Gastroesophageal sphincter (tissue), 4 donors: Measurements from ENCODE around the gene MEIS3. TPM values are rescaled to one million over a fixed set of nuclear protein-coding genes. Genes with fewer than 3 reads are reported as not detected.
"Not testable (repeated sequence)": the region's sequence is repeated elsewhere in the genome, so short reads cannot be mapped to it uniquely, and the experiment has no call there.

Experiments
- ATAC-seq: fragments of 150-250 bp; one replicate; pipeline ENCODE4 v1.9.1; 2016; ENCODE audit warnings: mild to moderate bottlenecking, moderate library complexity
- H3K27ac ChIP-seq, 4 donors: fragments of 200-600 bp; sonication (generic) in 3 of 4; 1 replicate in 3 of 4; 2 replicates in 1 of 4; pipeline ENCODE4 v1.5.1; 2016 to 2019
- H3K27me3 ChIP-seq: fragments of 200-600 bp; sonication (generic); one replicate; pipeline ENCODE4 v1.5.1; 2019
- H3K36me3 ChIP-seq, 2 donors: fragments of 200-600 bp; sonication (generic); one replicate each; pipeline ENCODE4 v1.5.1; 2019; ENCODE audit warnings: control low read depth in 1 of 2
- H3K4me1 ChIP-seq, 3 donors: fragments of 200-600 bp; sonication (generic); 1 replicate in 2 of 3; 2 replicates in 1 of 3; pipeline ENCODE4 v1.5.1; 2016 to 2019; ENCODE audit warnings: control low read depth in 2 of 3
- H3K4me3 ChIP-seq, 2 donors: fragments of 200-600 bp; sonication (generic); one replicate each; pipeline ENCODE4 v1.5.1; 2019; ENCODE audit warnings: mild to moderate bottlenecking in 1 of 2, moderate library complexity in 1 of 2
- H3K9me3 ChIP-seq, 3 donors: fragments of 200-600 bp; sonication (generic); one replicate each; pipeline ENCODE4 v1.5.1; 2017 to 2019; ENCODE audit warnings: control low read depth in 2 of 3
- CTCF ChIP-seq, 4 experiments: fragments of 200-600 bp in 2 of 4; fragments of 450-650 bp in 2 of 4; sonication (generic) in 1 of 4; IDR thresholded peaks; one replicate each; pipeline ENCODE4 v1.5.1; 2017 to 2019; ENCODE audit warnings: antibody characterized with exemption in 4 of 4, mild to moderate bottlenecking in 2 of 4, moderate library complexity in 2 of 4
- EP300 ChIP-seq: sonication (generic); formaldehyde crosslinking; IDR thresholded peaks from one replicate; pipeline ENCODE4 v1.6.1; 2017; ENCODE audit warnings: antibody characterized with exemption, mild to moderate bottlenecking
- POLR2A ChIP-seq, 2 donors: fragments of 450-650 bp; IDR thresholded peaks; one replicate each; pipeline ENCODE4 v1.6.1; 2017; ENCODE audit warnings: antibody characterized with exemption in 2 of 2, mild to moderate bottlenecking in 2 of 2, moderate library complexity in 1 of 2
- POLR2AphosphoS5 ChIP-seq: sonication (generic); formaldehyde crosslinking; IDR thresholded peaks from one replicate; pipeline ENCODE4 v1.6.1; 2017; ENCODE audit warnings: antibody characterized with exemption
- WGBS, 2 donors: methylation state at CpG; one replicate each; pipeline ENCODE4 v1.1.5; 2018; ENCODE audit warnings: low coverage in 1 of 2; 5-methylcytosine and 5-hydroxymethylcytosine counted together
- total RNA-seq, 4 donors: library from RNA; depleted of rRNA; stranded (reverse); fragments of >200 nt; gene quantifications; one replicate each; pipeline ENCODE4 v1.1.0, GENCODE V29; 2016

Gene MEIS3
- total RNA-seq, 4 donors from 2014 or later = 23.5 to 37.2 (median 30.3) TPM

DNA sequence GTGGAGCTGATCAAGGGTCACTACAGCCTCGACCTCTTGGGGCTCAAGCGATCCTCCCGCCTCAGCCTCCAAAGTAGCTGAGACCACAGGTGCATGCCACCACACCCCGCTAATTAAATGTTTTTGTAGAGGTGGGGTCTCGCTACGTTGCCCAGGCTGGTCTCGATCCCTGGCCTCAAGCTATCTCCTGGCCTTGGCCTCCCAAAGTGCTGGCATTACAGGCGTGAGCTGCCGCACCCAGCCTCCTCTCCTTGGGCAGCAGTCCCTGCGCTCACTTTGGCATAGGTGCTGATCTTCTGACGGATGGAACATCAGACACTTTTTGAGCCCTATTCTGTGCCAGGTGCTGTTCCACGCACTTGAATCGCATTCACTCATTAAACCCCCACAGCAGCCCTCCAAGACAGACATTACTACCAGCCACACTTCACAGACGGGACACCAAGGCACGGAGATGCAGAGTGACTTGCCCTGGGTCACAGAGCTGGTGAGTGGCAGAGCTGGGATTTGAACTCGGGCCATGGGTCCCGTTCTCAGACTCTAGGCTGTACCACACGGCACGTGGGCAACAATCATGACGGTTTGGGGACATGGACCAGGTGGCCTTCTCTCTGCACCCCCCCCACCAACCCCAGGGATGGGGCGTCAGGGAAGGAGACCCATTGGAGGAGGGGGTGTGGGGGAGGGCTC, 3.2 kb downstream of the MEIS3 start:
- H3K27ac ChIP-seq = no peak overlapping the region
- peaks cover 0 to 18% of the 10 kb centered on the region in 2 donors for H3K36me3 ChIP-seq
- H3K4me3 ChIP-seq = no peak overlapping the region
- peaks cover 51% of the 10 kb centered on the region for H3K27me3 ChIP-seq
- TF ChIP-seq POLR2A (IDR thresholded peaks at IDR 0.05) (no peak), CTCF (IDR thresholded peaks at IDR 0.05) (no peak), POLR2AphosphoS5 (no peak), EP300 (no peak)
- no peak for ATAC-seq
- WGBS, 2 donors = 90% methylated on average over 16 of the region's 21 CpGs; no CpG with 5 or more reads in 1 of the 2 donors
- H3K4me1 ChIP-seq = peaks cover 0 to 37% (median 4%) of the 10 kb centered on the region in 3 donors
- no peaks in the 10 kb centered on the region for H3K9me3 ChIP-seq

GRCh38 chr19:47414469-47414868, 4.9 kb downstream of the MEIS3 start:
- 48% methylated on average over 4 of the region's 21 CpGs; no CpG with 5 or more reads in 1 of the 2 donors for WGBS, 2 donors
- no peak overlapping the region for H3K4me3 ChIP-seq
- H3K4me1 ChIP-seq = peaks cover 0 to 40% (median 4%) of the 10 kb centered on the region in 3 donors
- peaks cover 36% of the 10 kb centered on the region for H3K27me3 ChIP-seq
- peaks cover 0 to 18% of the 10 kb centered on the region in 2 donors for H3K36me3 ChIP-seq
- no peak overlapping the region for H3K27ac ChIP-seq
- no peak for TF ChIP-seq POLR2A (IDR thresholded peaks at IDR 0.05)
- no peak for TF ChIP-seq CTCF (IDR thresholded peaks at IDR 0.05)
- TF ChIP-seq EP300 = no peak
- TF ChIP-seq POLR2AphosphoS5 = no peak
- H3K9me3 ChIP-seq = no peaks in the 10 kb centered on the region
- ATAC-seq = no peak

GRCh38 chr19:47413941-47414340, 5.4 kb downstream of the MEIS3 start:
- ATAC-seq = no peak
- Histone ChIP-seq H3K4me3 (no peak overlapping the region), H3K9me3 (no peaks in the 10 kb centered on the region), H3K36me3 (peaks cover 0 to 18% of the 10 kb centered on the region in 2 donors), H3K27me3 (peaks cover 31% of the 10 kb centered on the region), H3K27ac (no peak overlapping the region), H3K4me1 (peaks cover 0 to 36% (median 4%) of the 10 kb centered on the region in 3 donors)
- no peak for TF ChIP-seq POLR2A (IDR thresholded peaks at IDR 0.05)
- no peak for TF ChIP-seq CTCF (IDR thresholded peaks at IDR 0.05)
- TF ChIP-seq POLR2AphosphoS5 = no peak
- TF ChIP-seq EP300 = no peak
- 90% methylated on average over 5 of the region's 16 CpGs; no CpG with 5 or more reads in 1 of the 2 donors for WGBS, 2 donors

DNA sequence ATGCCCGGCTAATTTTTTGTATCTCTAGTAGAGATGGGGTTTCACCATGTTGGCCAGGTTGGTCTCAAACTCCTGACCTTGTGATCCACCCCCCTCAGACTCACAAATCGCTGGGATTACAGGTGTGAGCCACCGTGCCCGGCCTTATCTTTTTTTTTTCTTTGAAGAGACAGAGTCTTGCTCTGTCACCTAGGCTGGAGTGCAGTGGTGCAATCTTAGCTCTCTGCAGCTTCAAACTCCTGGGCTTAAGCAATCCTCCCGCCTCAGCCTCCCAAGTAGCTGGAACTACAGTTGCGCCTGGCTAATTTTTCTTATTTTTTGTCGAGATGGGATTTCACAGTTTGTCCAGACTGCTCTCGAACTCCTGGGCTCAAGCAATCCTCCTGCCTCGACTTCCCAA, 7.6 kb downstream of the MEIS3 start:
- WGBS, 2 donors = 68 to 89% methylated on average over 5 to 9 of the region's 9 CpGs
- ATAC-seq = not testable (repeated sequence)

GRCh38 chr19:47411101-47411500, 8.2 kb downstream of the MEIS3 start:
- Histone ChIP-seq H3K4me1 (peaks cover 0 to 11% (median 0%) of the 10 kb centered on the region in 3 donors), H3K27ac (peak overlapping the region in 1 of 4 donors; percentile 43), H3K27me3 (peaks cover 23% of the 10 kb centered on the region), H3K36me3 (peaks cover 0 to 22% of the 10 kb centered on the region in 2 donors), H3K9me3 (no peaks in the 10 kb centered on the region), H3K4me3 (no peak overlapping the region)
- no peak for ATAC-seq
- 50 to 64% methylated on average over 1 to 7 of the region's 8 CpGs for WGBS, 2 donors
- TF ChIP-seq CTCF (IDR thresholded peaks at IDR 0.05) (no peak), POLR2A (IDR thresholded peaks at IDR 0.05) (no peak), POLR2AphosphoS5 (no peak), EP300 (no peak)

More for the DNA sequence above, 7.6 kb downstream of the MEIS3 start:
- H3K27ac ChIP-seq = peak overlapping the region in 1 of 4 donors; percentile 43
- H3K9me3 ChIP-seq, H3K4me3 ChIP-seq: not testable (repeated sequence)
- peaks cover 0 to 13% (median 0%) of the 10 kb centered on the region in 3 donors for H3K4me1 ChIP-seq
- H3K36me3 ChIP-seq = peaks cover 0 to 18% of the 10 kb centered on the region in 2 donors
- peaks cover 23% of the 10 kb centered on the region for H3K27me3 ChIP-seq
